ENCODE results near the gene PSMB10.

GRCh38 chr16:67950335-67950843 lies 13.7 kb upstream of the PSMB10 start:
- TF ChIP-seq, protein P1, sequence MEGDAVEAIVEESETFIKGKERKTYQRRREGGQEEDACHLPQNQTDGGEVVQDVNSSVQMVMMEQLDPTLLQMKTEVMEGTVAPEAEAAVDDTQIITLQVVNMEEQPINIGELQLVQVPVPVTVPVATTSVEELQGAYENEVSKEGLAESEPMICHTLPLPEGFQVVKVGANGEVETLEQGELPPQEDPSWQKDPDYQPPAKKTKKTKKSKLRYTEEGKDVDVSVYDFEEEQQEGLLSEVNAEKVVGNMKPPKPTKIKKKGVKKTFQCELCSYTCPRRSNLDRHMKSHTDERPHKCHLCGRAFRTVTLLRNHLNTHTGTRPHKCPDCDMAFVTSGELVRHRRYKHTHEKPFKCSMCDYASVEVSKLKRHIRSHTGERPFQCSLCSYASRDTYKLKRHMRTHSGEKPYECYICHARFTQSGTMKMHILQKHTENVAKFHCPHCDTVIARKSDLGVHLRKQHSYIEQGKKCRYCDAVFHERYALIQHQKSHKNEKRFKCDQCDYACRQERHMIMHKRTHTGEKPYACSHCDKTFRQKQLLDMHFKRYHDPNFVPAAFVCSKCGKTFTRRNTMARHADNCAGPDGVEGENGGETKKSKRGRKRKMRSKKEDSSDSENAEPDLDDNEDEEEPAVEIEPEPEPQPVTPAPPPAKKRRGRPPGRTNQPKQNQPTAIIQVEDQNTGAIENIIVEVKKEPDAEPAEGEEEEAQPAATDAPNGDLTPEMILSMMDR (IDR thresholded peaks at IDR 0.05) = no peak
- no peak for TF ChIP-seq POLR2A (IDR thresholded peaks at IDR 0.05)
